ENCODE results near the gene FHIP1B. TPM values are rescaled to one million over a fixed set of nuclear protein-coding genes. Genes with fewer than 3 reads are reported as not detected.

Gene FHIP1B
- total and polyA plus RNA-seq, 2 experiments from 2014 or later: 10.9 to 25.4 TPM

- peak; percentile 98 for DNase-seq
- Histone ChIP-seq H3F3A (ENCODE audit: insufficient read depth) (peaks cover 29% of the 10 kb centered on the region), H2AFZ (no peak overlapping the region), H3K27ac (peak overlapping the region; percentile 67), H3K4me2 (ENCODE audit: unreplicated experiment) (peak overlapping the region; percentile 37), H3K4me3 (no peak overlapping the region), H3K36me3 (ENCODE audit: low read depth) (peaks cover 34% of the 10 kb centered on the region), H3K27me3 (replicated peaks; ENCODE audit: insufficient read depth) (no peaks in the 10 kb centered on the region), H3K9ac (no peak overlapping the region), H3K4me1 (ENCODE audit: insufficient read depth) (peaks cover 16% of the 10 kb centered on the region), H3K9me3 (ENCODE audit: low read depth) (no peaks in the 10 kb centered on the region), H3K9me2 (ENCODE audit: insufficient read depth) (no peaks in the 10 kb centered on the region), H3K79me2 (ENCODE audit: insufficient read depth) (peaks cover 18% of the 10 kb centered on the region; the same call in 1 of the 2 replicates), H4K20me1 (ENCODE audit: insufficient read depth) (no peaks in the 10 kb centered on the region)
- WGBS, 2 experiments (ENCODE audit: low coverage in 1 of 2, low lambda C conversion rate in 2 of 2, missing lambda C conversion rate in 2 of 2): 5 to 6% methylated on average over 2 of the region's 2 CpGs
- in situ Hi-C loops (cut with MboI): no loop called here
- TF ChIP-seq EZH2 (IDR thresholded peaks at IDR 0.05; ENCODE audit: insufficient read depth, poor library complexity, severe bottlenecking) (no peak), EZH2phosphoT487 (IDR thresholded peaks at IDR 0.05; ENCODE audit: insufficient read depth, low read depth) (no peak)
Observed at GRCh38 chr11:6219359-6219758, 15.1 kb downstream of the FHIP1B start.

- H3K36me3 ChIP-seq (ENCODE audit: low read depth): peaks cover 44% of the 10 kb centered on the region
Observed at GRCh38 chr11:6217722-6218121, 16.7 kb downstream of the FHIP1B start.

GRCh38 chr11:6216501-6216900 is 17.9 kb downstream of the FHIP1B start:
- no peak overlapping the region for H2AFZ ChIP-seq
- no peak overlapping the region for H3K27ac ChIP-seq
- H3K9me2 ChIP-seq (ENCODE audit: insufficient read depth): no peaks in the 10 kb centered on the region
- peaks cover 16% of the 10 kb centered on the region for H3K4me1 ChIP-seq (ENCODE audit: insufficient read depth)
- in situ Hi-C loops (cut with MboI): no loop called here
- no peak overlapping the region for H3K4me2 ChIP-seq (ENCODE audit: unreplicated experiment)
- H3K27me3 ChIP-seq (replicated peaks; ENCODE audit: insufficient read depth): no peaks in the 10 kb centered on the region
- peaks cover 12% of the 10 kb centered on the region; the same call in 1 of the 2 replicates for H3K79me2 ChIP-seq (ENCODE audit: insufficient read depth)
- no peak overlapping the region for H3K4me3 ChIP-seq
- H3K9ac ChIP-seq: no peak overlapping the region
- H3K36me3 ChIP-seq (ENCODE audit: low read depth): peaks cover 44% of the 10 kb centered on the region
- H3K9me3 ChIP-seq (ENCODE audit: low read depth): no peaks in the 10 kb centered on the region
- H3F3A ChIP-seq (ENCODE audit: insufficient read depth): peaks cover 29% of the 10 kb centered on the region
- 81 to 86% methylated on average over 4 of the region's 4 CpGs for WGBS, 2 experiments (ENCODE audit: low coverage in 1 of 2, low lambda C conversion rate in 2 of 2, missing lambda C conversion rate in 2 of 2)
- H4K20me1 ChIP-seq (ENCODE audit: insufficient read depth): no peaks in the 10 kb centered on the region
- no peak for TF ChIP-seq EZH2phosphoT487 (IDR thresholded peaks at IDR 0.05; ENCODE audit: insufficient read depth, low read depth)
- no peak for TF ChIP-seq EZH2 (IDR thresholded peaks at IDR 0.05; ENCODE audit: insufficient read depth, poor library complexity, severe bottlenecking)
- no peak for DNase-seq

More at GRCh38 chr11:6217722-6218121, 16.7 kb downstream of the FHIP1B start:
- H3K4me2 ChIP-seq (ENCODE audit: unreplicated experiment): no peak overlapping the region
- no peaks in the 10 kb centered on the region for H3K9me2 ChIP-seq (ENCODE audit: insufficient read depth)
- no peak overlapping the region for H2AFZ ChIP-seq
- DNase-seq: no peak
- TF ChIP-seq EZH2phosphoT487 (IDR thresholded peaks at IDR 0.05; ENCODE audit: insufficient read depth, low read depth): no peak
- TF ChIP-seq EZH2 (IDR thresholded peaks at IDR 0.05; ENCODE audit: insufficient read depth, poor library complexity, severe bottlenecking): no peak
- H3K4me1 ChIP-seq (ENCODE audit: insufficient read depth): peaks cover 16% of the 10 kb centered on the region
- H3K27ac ChIP-seq: no peak overlapping the region
- H3K4me3 ChIP-seq: no peak overlapping the region
- H3K9ac ChIP-seq: no peak overlapping the region
- H3K27me3 ChIP-seq (replicated peaks; ENCODE audit: insufficient read depth): no peaks in the 10 kb centered on the region
- no peaks in the 10 kb centered on the region for H4K20me1 ChIP-seq (ENCODE audit: insufficient read depth)
- 89 to 93% methylated on average over 17 to 19 of the region's 19 CpGs for WGBS, 2 experiments (ENCODE audit: low coverage in 1 of 2, low lambda C conversion rate in 2 of 2, missing lambda C conversion rate in 2 of 2)
- no peaks in the 10 kb centered on the region for H3K9me3 ChIP-seq (ENCODE audit: low read depth)
- peaks cover 29% of the 10 kb centered on the region for H3F3A ChIP-seq (ENCODE audit: insufficient read depth)
- H3K79me2 ChIP-seq (ENCODE audit: insufficient read depth): peaks cover 12% of the 10 kb centered on the region; the same call in 1 of the 2 replicates
- in situ Hi-C loops (cut with MboI): no loop called here

GRCh38 chr11:6214530-6214929 is 19.9 kb downstream of the FHIP1B start:
- Histone ChIP-seq H3K27me3 (replicated peaks; ENCODE audit: insufficient read depth) (no peaks in the 10 kb centered on the region), H3K9ac (no peak overlapping the region), H2AFZ (no peak overlapping the region), H3K9me2 (ENCODE audit: insufficient read depth) (no peaks in the 10 kb centered on the region), H3K4me2 (ENCODE audit: unreplicated experiment) (no peak overlapping the region), H3K79me2 (ENCODE audit: insufficient read depth) (no peaks in the 10 kb centered on the region), H3F3A (ENCODE audit: insufficient read depth) (peaks cover 12% of the 10 kb centered on the region), H3K36me3 (ENCODE audit: low read depth) (peaks cover 40% of the 10 kb centered on the region), H3K4me1 (ENCODE audit: insufficient read depth) (peaks cover 14% of the 10 kb centered on the region), H3K4me3 (no peak overlapping the region), H3K27ac (no peak overlapping the region), H3K9me3 (ENCODE audit: low read depth) (no peaks in the 10 kb centered on the region), H4K20me1 (ENCODE audit: insufficient read depth) (no peaks in the 10 kb centered on the region)
- no peak for DNase-seq
- no peak for TF ChIP-seq EZH2 (IDR thresholded peaks at IDR 0.05; ENCODE audit: insufficient read depth, poor library complexity, severe bottlenecking)
- TF ChIP-seq EZH2phosphoT487 (IDR thresholded peaks at IDR 0.05; ENCODE audit: insufficient read depth, low read depth): no peak
- in situ Hi-C loops (cut with MboI): no loop called here
- WGBS, 2 experiments (ENCODE audit: low coverage in 1 of 2, low lambda C conversion rate in 2 of 2, missing lambda C conversion rate in 2 of 2): 89 to 92% methylated on average over 10 of the region's 10 CpGs
